CD4-positive, alpha-beta T cell (primary cell): ENCODE measurements around the gene TM2D1. TPM values are rescaled to one million over a fixed set of nuclear protein-coding genes. Genes with fewer than 3 reads are reported as not detected.

ENCODE experiments used
- ATAC-seq: fragments of 200-7000 bp; cut with Tn5 transposase; one replicate; pipeline ENCODE4 v1.10.0; 2022; ENCODE audit warnings: mild to moderate bottlenecking; ENCODE audit not compliant: poor library complexity
- CTCF ChIA-PET: fragments of 350-600 bp; sonication (Branson Sonifier 250); formaldehyde crosslinking; loops from one replicate; lab custom pipeline; 2021; ENCODE audit warnings: antibody characterized with exemption, inconsistent platforms; lab: Charles Lee
- POLR2A ChIA-PET: fragments of 350-600 bp; sonication (Branson Sonifier 250); formaldehyde crosslinking; loops from one replicate; lab custom pipeline; 2021; ENCODE audit warnings: antibody characterized with exemption, inconsistent platforms; lab: Charles Lee
- DNase-seq, 14 experiments: peaks; one replicate each; pipeline ENCODE4 v3.0.0-alpha.2; 2013 to 2020; ENCODE audit warnings: mixed read lengths in 2 of 14
- H3K27ac ChIP-seq, 2 donors: one replicate each; pipeline versions ENCODE4 v1.5.1 to v1.7.0; 2013; ENCODE audit warnings: low read length in 2 of 2, low read depth in 1 of 2, mild to moderate bottlenecking in 1 of 2
- H3K27me3 ChIP-seq, 2 experiments: 1 replicate in 1 of 2; 2 replicates in 1 of 2; pipeline versions ENCODE4 v1.6.1 to v1.7.0; 2013; ENCODE audit warnings: low read length in 2 of 2, control low read depth in 1 of 2, mild to moderate bottlenecking in 1 of 2, moderate library complexity in 1 of 2; ENCODE audit not compliant: insufficient read depth in 2 of 2, control insufficient read depth in 1 of 2
- H3K36me3 ChIP-seq: one replicate; pipeline ENCODE4 v1.6.1; 2013; ENCODE audit warnings: low read length, control low read depth; ENCODE audit not compliant: insufficient read depth
- H3K4me1 ChIP-seq: one replicate; pipeline ENCODE4 v1.6.1; 2013; ENCODE audit warnings: low read length, control low read depth; ENCODE audit not compliant: insufficient read depth
- H3K4me3 ChIP-seq: one replicate; pipeline ENCODE4 v1.5.1; 2013; ENCODE audit warnings: mild to moderate bottlenecking, low read length, moderate library complexity
- H3K9me3 ChIP-seq, 2 experiments: 1 replicate in 1 of 2; 2 replicates in 1 of 2; pipeline versions ENCODE4 v1.6.1 to v1.7.0; 2013; ENCODE audit warnings: low read length in 2 of 2, mild to moderate bottlenecking in 2 of 2, control low read depth in 1 of 2, moderate library complexity in 1 of 2; ENCODE audit not compliant: control insufficient read depth in 1 of 2, insufficient read depth in 1 of 2
- H3K27ac Mint-ChIP-seq: one replicate; pipeline ENCODE4 v1.8.0; 2020; ENCODE audit warnings: mixed read lengths
- H3K27me3 Mint-ChIP-seq: one replicate; pipeline ENCODE4 v1.8.0; 2021; ENCODE audit warnings: mixed read lengths
- H3K36me3 Mint-ChIP-seq: one replicate; pipeline ENCODE4 v1.8.0; 2021; ENCODE audit warnings: low read depth, mixed read lengths
- H3K4me1 Mint-ChIP-seq: one replicate; pipeline ENCODE4 v1.8.0; 2021; ENCODE audit warnings: low read depth, mixed read lengths
- H3K4me3 Mint-ChIP-seq: one replicate; pipeline ENCODE4 v1.8.0; 2020; ENCODE audit warnings: mild to moderate bottlenecking, mixed read lengths
- H3K9me3 Mint-ChIP-seq: one replicate; pipeline ENCODE4 v1.8.0; 2020; ENCODE audit warnings: mixed read lengths
- intact Hi-C, 2 experiments: fragments of 100-400 bp; cut with DNase I in 1 of 2; cut with micrococcal nuclease in 1 of 2; formaldehyde crosslinking; loops; one replicate each; pipeline versions ENCODE4 v1.15.1 to v1.9.0; 2023 to 2025; cut with DNase I, micrococcal nuclease
- total RNA-seq, 174 experiments: library from RNA in 2 of 174; stranded (reverse) in 2 of 174; gene quantifications; one replicate each; pipeline ENCODE4 v1.2.3 and lab custom pipeline; 2021 to 2026
- TF ChIP-seq, protein P1 (sequence below): fragments of 200-600 bp; IDR thresholded peaks from one replicate; pipeline ENCODE4 v1.8.0; 2022; ENCODE audit warnings: antibody characterized with exemption, mild to moderate bottlenecking

TM2D1 gene
- total RNA-seq, 2 experiments from 2014 or later, result 12.0 to 13.7 TPM

DNA sequence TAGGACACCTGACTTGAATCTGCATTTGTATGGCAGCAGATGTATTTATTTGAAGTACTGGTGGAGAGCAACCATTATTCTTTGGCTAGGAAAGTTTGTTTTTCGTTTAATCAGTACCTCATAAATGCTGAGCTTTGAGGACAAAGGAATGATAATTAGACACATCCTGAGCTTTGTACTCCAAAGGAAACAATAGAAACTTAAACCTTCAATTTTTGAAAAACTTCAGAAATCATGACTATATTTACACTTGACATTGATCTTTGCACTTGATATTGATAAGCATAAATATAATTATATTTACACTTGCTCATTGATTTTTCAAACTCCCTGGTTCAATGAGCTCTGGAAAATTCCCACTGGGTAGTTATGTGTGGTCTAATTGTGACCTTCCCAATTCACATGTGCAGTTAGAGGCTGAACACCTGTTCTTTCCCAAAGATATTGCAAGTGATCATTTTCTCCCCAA is 28.0 kb upstream of the TM2D1 start:
- H3K4me3 ChIP-seq, result no peak overlapping the region
- Mint-ChIP-seq H3K27ac (no peak overlapping the region), H3K4me1 (peaks cover 11% of the 10 kb centered on the region), H3K27me3 (no peaks in the 10 kb centered on the region), H3K36me3 (no peaks in the 10 kb centered on the region), H3K9me3 (no peaks in the 10 kb centered on the region), H3K4me3 (no peak overlapping the region)
- ATAC-seq (no peak), DNase-seq (no peak)
- TF ChIP-seq, protein P1, sequence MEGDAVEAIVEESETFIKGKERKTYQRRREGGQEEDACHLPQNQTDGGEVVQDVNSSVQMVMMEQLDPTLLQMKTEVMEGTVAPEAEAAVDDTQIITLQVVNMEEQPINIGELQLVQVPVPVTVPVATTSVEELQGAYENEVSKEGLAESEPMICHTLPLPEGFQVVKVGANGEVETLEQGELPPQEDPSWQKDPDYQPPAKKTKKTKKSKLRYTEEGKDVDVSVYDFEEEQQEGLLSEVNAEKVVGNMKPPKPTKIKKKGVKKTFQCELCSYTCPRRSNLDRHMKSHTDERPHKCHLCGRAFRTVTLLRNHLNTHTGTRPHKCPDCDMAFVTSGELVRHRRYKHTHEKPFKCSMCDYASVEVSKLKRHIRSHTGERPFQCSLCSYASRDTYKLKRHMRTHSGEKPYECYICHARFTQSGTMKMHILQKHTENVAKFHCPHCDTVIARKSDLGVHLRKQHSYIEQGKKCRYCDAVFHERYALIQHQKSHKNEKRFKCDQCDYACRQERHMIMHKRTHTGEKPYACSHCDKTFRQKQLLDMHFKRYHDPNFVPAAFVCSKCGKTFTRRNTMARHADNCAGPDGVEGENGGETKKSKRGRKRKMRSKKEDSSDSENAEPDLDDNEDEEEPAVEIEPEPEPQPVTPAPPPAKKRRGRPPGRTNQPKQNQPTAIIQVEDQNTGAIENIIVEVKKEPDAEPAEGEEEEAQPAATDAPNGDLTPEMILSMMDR, result no peak
- no peaks in the 10 kb centered on the region for H3K36me3 ChIP-seq
- ChIA-PET POLR2A (interaction anchor here (1.0 kb wide), 1 partner anchor 28 kb away, joined by 3 read pairs; no protein-coding TSS in a partner anchor), CTCF (no interaction called here)
- intact Hi-C loops, result no loop called here
- H3K27ac ChIP-seq, result no peak overlapping the region
- no peaks in the 10 kb centered on the region for H3K9me3 ChIP-seq
- H3K4me1 ChIP-seq, result no peaks in the 10 kb centered on the region
- no peaks in the 10 kb centered on the region for H3K27me3 ChIP-seq

DNA sequence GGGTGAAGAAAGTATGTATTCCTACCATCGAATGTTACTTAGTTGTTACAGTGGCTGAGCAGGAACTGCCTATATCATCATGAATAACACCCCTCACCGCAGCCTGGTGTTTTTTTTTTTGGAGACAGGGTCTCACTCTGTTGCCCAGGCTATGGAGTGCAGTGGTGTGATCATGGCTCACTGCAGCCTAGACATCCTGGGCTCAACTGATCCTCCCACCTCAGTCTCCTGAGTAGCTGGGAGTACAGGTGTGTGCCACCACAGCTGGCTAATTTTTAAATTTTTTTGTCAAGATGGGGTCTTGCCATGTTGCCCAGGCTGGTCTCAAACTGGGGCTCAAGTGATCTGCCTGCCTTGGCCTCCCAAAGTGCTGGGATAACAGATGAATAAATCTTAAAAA is 24.6 kb upstream of the TM2D1 start:
- POLR2A ChIA-PET, result no interaction called here

DNA sequence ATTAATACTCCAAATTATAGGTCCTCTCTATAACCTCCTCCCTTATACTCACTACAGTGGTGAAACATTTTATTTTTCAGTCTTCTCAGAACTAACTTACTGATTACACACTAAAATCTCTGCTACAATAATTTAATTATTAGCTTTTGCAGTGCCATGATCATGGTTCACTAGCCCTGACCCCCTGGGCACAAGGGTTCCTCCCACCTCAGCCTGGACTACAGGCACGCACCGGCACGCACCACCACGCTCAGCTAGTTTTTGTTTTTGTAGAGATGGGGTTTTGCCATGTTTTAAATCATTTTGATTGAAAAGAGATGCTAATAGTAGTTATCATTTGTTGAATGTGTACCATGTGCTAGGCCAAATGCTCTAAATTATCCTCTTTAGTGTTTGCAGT is 23.6 kb upstream of the TM2D1 start:
- Histone ChIP-seq H3K9me3 (no peaks in the 10 kb centered on the region), H3K27me3 (no peaks in the 10 kb centered on the region), H3K27ac (no peak overlapping the region), H3K4me1 (peaks cover 4% of the 10 kb centered on the region), H3K36me3 (no peaks in the 10 kb centered on the region), H3K4me3 (no peak overlapping the region)
- H3K27me3 Mint-ChIP-seq, result no peaks in the 10 kb centered on the region
- no peaks in the 10 kb centered on the region for H3K9me3 Mint-ChIP-seq
- no peak overlapping the region for H3K4me3 Mint-ChIP-seq
- H3K27ac Mint-ChIP-seq, result no peak overlapping the region
- H3K4me1 Mint-ChIP-seq, result peaks cover 31% of the 10 kb centered on the region
- DNase-seq (no peak), ATAC-seq (no peak)
- intact Hi-C loops, result no loop called here
- POLR2A ChIA-PET, result interaction anchor here (0.6 kb wide), 1 partner anchor 103 kb away, joined by 3 read pairs; no protein-coding TSS in a partner anchor
- CTCF ChIA-PET, result no interaction called here
- TF ChIP-seq, protein P1, result no peak
- H3K36me3 Mint-ChIP-seq, result no peaks in the 10 kb centered on the region

More for the DNA sequence above, 24.6 kb upstream of the TM2D1 start:
- peaks cover 22% of the 10 kb centered on the region for H3K4me1 Mint-ChIP-seq
- no peaks in the 10 kb centered on the region for H3K27me3 ChIP-seq
- H3K36me3 ChIP-seq, result no peaks in the 10 kb centered on the region
- no peak overlapping the region for H3K4me3 Mint-ChIP-seq
- H3K36me3 Mint-ChIP-seq, result no peaks in the 10 kb centered on the region
- no peaks in the 10 kb centered on the region for H3K9me3 Mint-ChIP-seq
- no peaks in the 10 kb centered on the region for H3K9me3 ChIP-seq
- CTCF ChIA-PET, result no interaction called here
- intact Hi-C loops, result no loop called here
- no peak overlapping the region for H3K27ac Mint-ChIP-seq
- H3K27ac ChIP-seq, result no peak overlapping the region
- no peaks in the 10 kb centered on the region for H3K4me1 ChIP-seq
- ATAC-seq, result no peak
- no peaks in the 10 kb centered on the region for H3K27me3 Mint-ChIP-seq
- no peak overlapping the region for H3K4me3 ChIP-seq
- no peak for DNase-seq
- TF ChIP-seq, protein P1, result no peak
